Measurements from ENCODE around the gene EPC2. TPM values are rescaled to one million over a fixed set of nuclear protein-coding genes. Genes with fewer than 3 reads are reported as not detected.

EPC2 gene
- polyA plus RNA-seq, 3 donors, result 1.4 to 19.2 (median 2.0) TPM

- H3K27ac Mint-ChIP-seq, result no peak overlapping the region
- H3K27ac ChIP-seq (ENCODE audit: low read depth in 1 of 2, low read length in 2 of 2), result no peak overlapping the region
- H3K4me1 ChIP-seq (ENCODE audit: control insufficient read depth in 1 of 2, insufficient read depth in 2 of 2, low read length in 2 of 2), result peaks cover 6 to 12% of the 10 kb centered on the region in 2 donors
- H4K20me1 ChIP-seq (ENCODE audit: insufficient read depth, low read length), result peaks cover 88% of the 10 kb centered on the region
- no peaks in the 10 kb centered on the region for H3K27me3 Mint-ChIP-seq (ENCODE audit: low read depth in 3 of 3)
- no peaks in the 10 kb centered on the region for H3K36me3 ChIP-seq (replicated peaks in 1 of 2; ENCODE audit: control insufficient read depth in 1 of 2, insufficient read depth in 2 of 2, low read length in 2 of 2)
- H3K9me3 Mint-ChIP-seq, result no peaks in the 10 kb centered on the region
- peaks cover 96% of the 10 kb centered on the region for H3K79me2 ChIP-seq (ENCODE audit: insufficient read depth, low read length)
- intact Hi-C loops (cut with micrococcal nuclease), result no loop called here
- no peak overlapping the region for H3K9ac ChIP-seq (ENCODE audit: insufficient read depth, low read length, poor library complexity, severe bottlenecking)
- peaks cover 37% of the 10 kb centered on the region for H3K4me1 Mint-ChIP-seq
- H3K4me3 ChIP-seq (replicated peaks in 1 of 3; ENCODE audit: low read depth in 2 of 3, low read length in 3 of 3), result no peak overlapping the region
- 93% methylated on average over 6 of the region's 8 CpGs for WGBS (ENCODE audit: insufficient coverage)
- H3K36me3 Mint-ChIP-seq, result peaks cover 0 to 3% of the 10 kb centered on the region in 2 donors
- no peaks in the 10 kb centered on the region for H3K27me3 ChIP-seq (ENCODE audit: control insufficient read depth in 2 of 2, insufficient read depth in 2 of 2, low read length in 2 of 2)
- no peak overlapping the region for H3K4me3 Mint-ChIP-seq
- TF ChIP-seq CTCF (IDR thresholded peaks at IDR 0.05), result no peak
- no peaks in the 10 kb centered on the region for H3K9me3 ChIP-seq (replicated peaks in 1 of 2; ENCODE audit: control insufficient read depth in 1 of 2, insufficient read depth in 1 of 2, low read length in 2 of 2)
- H2AFZ ChIP-seq (ENCODE audit: insufficient read depth, low read depth, low read length, poor library complexity, severe bottlenecking), result no peak overlapping the region
- DNase-seq, result no peak
- no peak overlapping the region for H3K4me2 ChIP-seq (replicated peaks; ENCODE audit: extremely low read depth, low read length, poor library complexity, severe bottlenecking)
Measured at GRCh38 chr2:148664229-148664628, 19.7 kb downstream of the EPC2 start.

DNA sequence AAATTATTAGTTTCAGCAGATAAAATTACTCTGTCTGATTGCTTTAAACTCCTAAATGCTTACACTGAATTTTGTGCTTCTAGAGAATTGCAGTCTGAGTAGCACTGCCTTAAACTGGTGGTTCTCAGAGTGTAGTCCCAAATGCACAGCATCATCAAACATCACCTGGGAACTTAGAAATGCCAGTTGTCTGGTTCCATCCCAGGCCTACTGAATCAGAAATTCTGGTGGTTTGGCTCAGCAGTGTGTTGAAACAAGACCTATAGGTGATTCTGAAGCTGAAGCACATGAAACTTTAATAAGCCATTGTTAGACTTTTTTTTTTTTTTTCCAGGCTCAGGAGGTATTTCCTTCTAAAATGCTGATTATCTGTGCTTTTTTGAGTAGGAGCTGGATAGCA lies 22.0 kb downstream of the EPC2 start:
- no peaks in the 10 kb centered on the region for H3K27me3 Mint-ChIP-seq (ENCODE audit: low read depth in 3 of 3)
- Histone ChIP-seq H3K27ac (ENCODE audit: low read depth in 1 of 2, low read length in 2 of 2) (peak overlapping the region in 1 of 2 donors; percentile 25), H3K27me3 (ENCODE audit: control insufficient read depth in 2 of 2, insufficient read depth in 2 of 2, low read length in 2 of 2) (no peaks in the 10 kb centered on the region), H3K4me3 (replicated peaks in 1 of 3; ENCODE audit: low read depth in 2 of 3, low read length in 3 of 3) (no peak overlapping the region), H3K36me3 (replicated peaks in 1 of 2; ENCODE audit: control insufficient read depth in 1 of 2, insufficient read depth in 2 of 2, low read length in 2 of 2) (no peaks in the 10 kb centered on the region), H3K79me2 (ENCODE audit: insufficient read depth, low read length) (peaks cover 96% of the 10 kb centered on the region), H3K9me3 (replicated peaks in 1 of 2; ENCODE audit: control insufficient read depth in 1 of 2, insufficient read depth in 1 of 2, low read length in 2 of 2) (no peaks in the 10 kb centered on the region), H4K20me1 (ENCODE audit: insufficient read depth, low read length) (peaks cover 90% of the 10 kb centered on the region), H3K9ac (ENCODE audit: insufficient read depth, low read length, poor library complexity, severe bottlenecking) (no peak overlapping the region), H3K4me1 (ENCODE audit: control insufficient read depth in 1 of 2, insufficient read depth in 2 of 2, low read length in 2 of 2) (peaks cover 3 to 6% of the 10 kb centered on the region in 2 donors), H3K4me2 (replicated peaks; ENCODE audit: extremely low read depth, low read length, poor library complexity, severe bottlenecking) (no peak overlapping the region), H2AFZ (ENCODE audit: insufficient read depth, low read depth, low read length, poor library complexity, severe bottlenecking) (no peak overlapping the region)
- TF ChIP-seq CTCF (IDR thresholded peaks at IDR 0.05), result no peak
- peaks cover 0 to 3% of the 10 kb centered on the region in 2 donors for H3K36me3 Mint-ChIP-seq
- no peak for DNase-seq
- H3K4me3 Mint-ChIP-seq, result no peak overlapping the region
- H3K27ac Mint-ChIP-seq, result peak overlapping the region in 2 of 7 donors; percentile 25 to 33
- H3K4me1 Mint-ChIP-seq, result peaks cover 30% of the 10 kb centered on the region
- intact Hi-C loops (cut with micrococcal nuclease), result no loop called here
- no peaks in the 10 kb centered on the region for H3K9me3 Mint-ChIP-seq
